Hepatocyte (in vitro differentiated cells): ENCODE data around the gene CCDC88C. TPM values are rescaled to one million over a fixed set of nuclear protein-coding genes. Genes with fewer than 3 reads are reported as not detected.
"Not testable (repeated sequence)": the region's sequence is repeated elsewhere in the genome, so short reads cannot be mapped to it uniquely, and the experiment has no call there.

Source experiments
- DNase-seq: peaks from one replicate; pipeline ENCODE4 v3.0.0-alpha.2; 2016; ENCODE audit warnings: low spot score
- H2AFZ ChIP-seq: fragments of 200-600 bp; sonication (generic); 2 replicates; pipeline ENCODE4 v1.6.0; 2016; ENCODE audit warnings: antibody characterized with exemption, mild to moderate bottlenecking
- H3K27ac ChIP-seq: fragments of 200-600 bp; sonication (generic); 2 replicates; pipeline ENCODE4 v1.5.1; 2016; ENCODE audit warnings: mild to moderate bottlenecking
- H3K27me3 ChIP-seq: fragments of 200-600 bp; sonication (generic); 2 replicates; pipeline ENCODE4 v1.6.1; 2016
- H3K36me3 ChIP-seq: fragments of 200-600 bp; sonication (generic); replicated peaks from 2 replicates; pipeline ENCODE4 v1.5.1; 2016; ENCODE audit warnings: low read depth; ENCODE audit not compliant: insufficient read depth
- H3K4me1 ChIP-seq: fragments of 200-600 bp; sonication (generic); 2 replicates; pipeline ENCODE4 v1.5.1; 2016; ENCODE audit warnings: mild to moderate bottlenecking, moderate library complexity; ENCODE audit not compliant: insufficient read depth
- H3K4me2 ChIP-seq: fragments of 200-600 bp; sonication (generic); 2 replicates; pipeline ENCODE4 v1.6.0; 2016
- H3K4me3 ChIP-seq: fragments of 200-600 bp; sonication (generic); 2 replicates; pipeline ENCODE4 v1.5.1; 2016; ENCODE audit warnings: mild to moderate bottlenecking
- H3K79me2 ChIP-seq: fragments of 200-600 bp; sonication (generic); 2 replicates; pipeline ENCODE4 v1.6.0; 2017; ENCODE audit warnings: mild to moderate bottlenecking
- H3K9me2 ChIP-seq: fragments of 200-600 bp; sonication (generic); replicated peaks from 2 replicates; pipeline ENCODE4 v1.6.0; 2017; ENCODE audit warnings: mild to moderate bottlenecking; ENCODE audit not compliant: insufficient read depth
- H3K9me3 ChIP-seq: fragments of 200-600 bp; sonication (generic); 2 replicates; pipeline ENCODE4 v1.5.1; 2016; ENCODE audit warnings: low read depth, mild to moderate bottlenecking
- H4K20me1 ChIP-seq: fragments of 200-600 bp; sonication (generic); 2 replicates; pipeline ENCODE4 v1.6.0; 2016; ENCODE audit warnings: mild to moderate bottlenecking; ENCODE audit not compliant: insufficient read depth, poor library complexity, severe bottlenecking
- CTCF ChIP-seq: fragments of 200-600 bp; sonication (generic); IDR thresholded peaks from 2 replicates; pipeline ENCODE4 v1.5.1; 2016; ENCODE audit warnings: antibody characterized with exemption, mild to moderate bottlenecking; ENCODE audit not compliant: poor library complexity
- EZH2 ChIP-seq: fragments of 200-600 bp; sonication (generic); IDR thresholded peaks from 2 replicates; pipeline ENCODE4 v1.6.1; 2016; ENCODE audit warnings: antibody characterized with exemption, mild to moderate bottlenecking, borderline replicate concordance
- EZH2phosphoT487 ChIP-seq: fragments of 200-600 bp; sonication (generic); IDR thresholded peaks from one replicate; pipeline ENCODE4 v1.6.1; 2018; ENCODE audit warnings: antibody characterized with exemption, mild to moderate bottlenecking, low read depth, moderate library complexity; ENCODE audit not compliant: unreplicated experiment, severe bottlenecking
- WGBS: methylation state at CpG from one replicate; pipeline ENCODE4 v1.1.6; 2016; ENCODE audit warnings: low lambda C conversion rate; ENCODE audit errors: missing lambda C conversion rate; 5-methylcytosine and 5-hydroxymethylcytosine counted together
- polyA plus RNA-seq: library from polyadenylated mRNA; unstranded; fragments of >200 nt; fragmentation: Nextera tagmentation; extraction: Ambion mirVana; gene quantifications from 2 replicates; pipeline ENCODE4 v1.2.1, GENCODE V29; 2016
- total RNA-seq: library from RNA; depleted of rRNA; stranded (reverse); fragments of >200 nt; gene quantifications from 2 replicates; pipeline ENCODE4 v1.2.3, GENCODE V29; 2014

CCDC88C gene
- total and polyA plus RNA-seq, 2 experiments from 2014 or later, result 5.9 to 11.3 TPM

GRCh38 chr14:91409928-91410718 lies 7.5 kb downstream of the CCDC88C start:
- Histone ChIP-seq H3K9me2 (no peaks in the 10 kb centered on the region), H3K79me2 (peaks cover 41% of the 10 kb centered on the region), H3K4me1 (peaks cover 7% of the 10 kb centered on the region), H3K27me3 (no peaks in the 10 kb centered on the region), H3K9me3 (no peaks in the 10 kb centered on the region), H3K4me3 (no peak overlapping the region), H3K27ac (no peak overlapping the region), H3K36me3 (no peaks in the 10 kb centered on the region), H3K4me2 (no peak overlapping the region), H4K20me1 (no peaks in the 10 kb centered on the region), H2AFZ (no peak overlapping the region)
- TF ChIP-seq CTCF, result no peak
- TF ChIP-seq EZH2, result no peak
- no peak for TF ChIP-seq EZH2phosphoT487
- 86% methylated on average over 8 of the region's 8 CpGs for WGBS
- no peak for DNase-seq

- not testable (repeated sequence) for DNase-seq, H3K4me3 ChIP-seq, H3K36me3 ChIP-seq, H3K4me1 ChIP-seq, H2AFZ ChIP-seq, H3K4me2 ChIP-seq, H3K27ac ChIP-seq, H4K20me1 ChIP-seq, H3K27me3 ChIP-seq, H3K9me2 ChIP-seq, H3K9me3 ChIP-seq
- WGBS, result 92% methylated on average over 5 of the region's 6 CpGs
- peaks cover 40% of the 10 kb centered on the region for H3K79me2 ChIP-seq
These were observed 8.4 kb downstream of the CCDC88C start for GRCh38 chr14:91409240-91409639.

DNA sequence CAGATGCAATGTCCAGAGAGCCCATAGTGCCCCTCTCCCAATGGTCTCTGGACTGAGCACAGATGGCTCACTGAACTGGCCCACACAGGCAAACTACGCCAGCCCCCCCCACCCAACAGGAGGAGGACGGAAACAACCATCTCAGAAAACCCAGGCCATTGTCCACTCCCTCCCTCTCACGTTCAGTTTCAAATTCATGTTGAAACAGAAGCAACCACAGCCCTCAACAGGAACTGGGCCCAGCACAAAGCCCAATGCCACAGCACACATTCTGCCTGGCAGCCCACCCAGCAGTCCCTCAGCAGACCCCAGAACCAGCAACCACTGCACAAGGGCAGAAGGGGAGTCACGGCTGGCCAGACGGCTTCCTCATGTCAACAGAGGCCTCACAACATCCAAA lies 10.6 kb downstream of the CCDC88C start:
- H2AFZ ChIP-seq, result no peak overlapping the region
- no peaks in the 10 kb centered on the region for H3K27me3 ChIP-seq
- H3K4me3 ChIP-seq, result no peak overlapping the region
- H3K9me3 ChIP-seq, result no peaks in the 10 kb centered on the region
- no peaks in the 10 kb centered on the region for H3K36me3 ChIP-seq
- peaks cover 25% of the 10 kb centered on the region for H3K79me2 ChIP-seq
- no peak overlapping the region for H3K4me2 ChIP-seq
- TF ChIP-seq EZH2phosphoT487 (no peak), CTCF (no peak), EZH2 (no peak)
- WGBS, result 90% methylated on average over 5 of the region's 5 CpGs
- peaks cover 12% of the 10 kb centered on the region for H3K4me1 ChIP-seq
- H3K9me2 ChIP-seq, result no peaks in the 10 kb centered on the region
- no peaks in the 10 kb centered on the region for H4K20me1 ChIP-seq
- H3K27ac ChIP-seq, result no peak overlapping the region
- no peak for DNase-seq

DNA sequence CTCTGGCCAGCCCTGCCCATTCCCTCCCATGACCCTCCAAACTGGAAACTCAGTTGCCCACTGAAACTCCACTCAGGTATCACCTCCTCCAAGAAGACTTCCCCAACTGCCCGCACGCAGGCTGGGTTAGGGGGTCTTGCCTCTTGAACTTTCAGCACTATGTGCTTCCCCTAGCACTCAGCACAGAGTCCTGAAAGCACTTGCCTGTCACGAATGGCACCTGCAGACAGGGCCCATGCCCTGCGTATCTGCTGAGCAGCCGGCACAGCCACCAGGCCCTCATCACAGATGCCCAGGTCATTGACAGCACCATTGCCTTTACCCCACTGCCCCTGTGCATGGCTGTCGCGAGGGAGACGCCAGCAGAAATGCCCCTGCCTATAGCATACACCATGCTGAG lies 11.2 kb downstream of the CCDC88C start:
- Histone ChIP-seq H2AFZ (no peak overlapping the region), H3K27ac (no peak overlapping the region), H3K4me3 (no peak overlapping the region), H3K4me2 (no peak overlapping the region), H3K36me3 (no peaks in the 10 kb centered on the region), H4K20me1 (no peaks in the 10 kb centered on the region), H3K79me2 (peaks cover 26% of the 10 kb centered on the region), H3K4me1 (peaks cover 13% of the 10 kb centered on the region), H3K9me3 (no peaks in the 10 kb centered on the region), H3K27me3 (no peaks in the 10 kb centered on the region), H3K9me2 (no peaks in the 10 kb centered on the region)
- TF ChIP-seq CTCF (no peak), EZH2phosphoT487 (no peak), EZH2 (no peak)
- WGBS, result over 99% methylated on average over 8 of the region's 8 CpGs
- no peak for DNase-seq
